NB4 (cell line): Measurements from ENCODE around the gene MRM2.

Source experiments
- CTCF ChIP-seq: IDR thresholded peaks from one replicate; pipeline ENCODE4 v1.5.1; 2012; ENCODE audit warnings: low read depth, low read length
- MAX ChIP-seq: IDR thresholded peaks from 2 replicates; pipeline ENCODE4 v1.6.1; 2011; ENCODE audit warnings: low read depth, low read length
- MYC ChIP-seq: IDR thresholded peaks from 2 replicates; pipeline ENCODE4 v1.6.1; 2011; ENCODE audit warnings: low read depth, low read length
- POLR2A ChIP-seq: IDR thresholded peaks from 2 replicates; pipeline ENCODE4 v1.6.1; 2011; ENCODE audit warnings: mild to moderate bottlenecking; ENCODE audit not compliant: insufficient read length; ENCODE audit errors: extremely low read depth

- TF ChIP-seq CTCF (no peak), POLR2A (no peak), MYC (no peak), MAX (no peak)
Measured at GRCh38 chr7:2273866-2274265, 31.9 kb upstream of the MRM2 start.
